ENCODE measurements around the gene CIZ1.

GRCh38 chr9:128118472-128118857 is 72.9 kb downstream of the CIZ1 start:
- no peak for TF ChIP-seq REST (IDR thresholded peaks at IDR 0.05; ENCODE audit: insufficient read depth in 1 of 2, low read depth in 2 of 2, low read length in 2 of 2)
- no peak for TF ChIP-seq TAF1 (IDR thresholded peaks at IDR 0.05; ENCODE audit: borderline replicate concordance, insufficient read depth, low read length)

All from PFSK-1 (cell line).